Measurements from ENCODE around the gene MAGI3.

- TF ChIP-seq CTCF (IDR thresholded peaks at IDR 0.05): no peak
- TF ChIP-seq POLR2AphosphoS5 (IDR thresholded peaks at IDR 0.05): peak in 1 of 4 donors; percentile 16
- TF ChIP-seq POLR2A (IDR thresholded peaks at IDR 0.05): no peak
- TF ChIP-seq EP300 (IDR thresholded peaks at IDR 0.05): no peak
These were observed 273.0 kb downstream of the MAGI3 start for GRCh38 chr1:113663165-113663951.
